A673 (cell line): Measurements from ENCODE around the gene ADGRD1. TPM values are rescaled to one million over a fixed set of nuclear protein-coding genes. Genes with fewer than 3 reads are reported as not detected.

Experiments
- BruUV-seq: library from RNA; stranded (reverse); fragments of 400-500 nt; replicated peaks from 2 replicates; lab custom pipeline; 2021; lab: Mats Ljungman, UMichigan
- CTCF ChIA-PET: fragments of 300-600 bp; sonication (Branson Sonifier 250); formaldehyde crosslinking; loops from one replicate; lab custom pipeline; 2022; ENCODE audit warnings: antibody characterized with exemption; lab: Charles Lee
- POLR2A ChIA-PET: fragments of 300-600 bp; sonication (Branson Sonifier 250); formaldehyde crosslinking; loops from one replicate; lab custom pipeline; 2022; ENCODE audit warnings: antibody characterized with exemption; ENCODE audit not compliant: low non-redundant PET; lab: Charles Lee
- DNase-seq: peaks from one replicate; pipeline ENCODE4 v3.0.0-alpha.2; 2015; ENCODE audit warnings: low spot score
- H3K27ac ChIP-seq: fragments of 200-600 bp; sonication (generic); 2 replicates; pipeline ENCODE4 v1.5.1; 2016; ENCODE audit warnings: mixed run types, low read depth, mild to moderate bottlenecking, mixed read lengths, antibody characterized with exemption, low read length; ENCODE audit not compliant: poor library complexity, severe bottlenecking
- H3K27me3 ChIP-seq: fragments of 200-600 bp; sonication (generic); replicated peaks from 2 replicates; pipeline ENCODE4 v1.6.1; 2017; ENCODE audit warnings: mixed run types, low read depth, mild to moderate bottlenecking, mixed read lengths, antibody characterized with exemption, low read length; ENCODE audit not compliant: insufficient read depth, poor library complexity
- H3K36me3 ChIP-seq: fragments of 200-600 bp; sonication (generic); 2 replicates; pipeline ENCODE4 v1.6.1; 2016; ENCODE audit warnings: mixed run types, mild to moderate bottlenecking, mixed read lengths, antibody characterized with exemption, low read length; ENCODE audit not compliant: insufficient read depth, poor library complexity, severe bottlenecking
- H3K4me1 ChIP-seq: fragments of 200-600 bp; sonication (generic); 2 replicates; pipeline ENCODE4 v1.6.1; 2017; ENCODE audit warnings: mixed run types, mild to moderate bottlenecking, mixed read lengths, antibody characterized with exemption, low read length; ENCODE audit not compliant: insufficient read depth, poor library complexity, severe bottlenecking
- H3K4me3 ChIP-seq: fragments of 200-600 bp; sonication (generic); 2 replicates; pipeline ENCODE4 v1.5.1; 2016; ENCODE audit warnings: low read depth, mixed run types, mild to moderate bottlenecking, mixed read lengths, low read length; ENCODE audit not compliant: poor library complexity, severe bottlenecking
- H3K9me3 ChIP-seq: fragments of 200-600 bp; sonication (generic); 2 replicates; pipeline ENCODE4 v1.6.1; 2016; ENCODE audit warnings: mixed run types, low read depth, mild to moderate bottlenecking, mixed read lengths, antibody characterized with exemption, low read length; ENCODE audit not compliant: poor library complexity, severe bottlenecking
- EZH2 ChIP-seq: fragments of 200-600 bp; sonication (generic); IDR thresholded peaks from 2 replicates; pipeline ENCODE4 v1.6.1; 2017; ENCODE audit warnings: borderline replicate concordance, low read depth, mild to moderate bottlenecking, mixed read lengths, antibody characterized with exemption, low read length; ENCODE audit not compliant: poor library complexity, severe bottlenecking
- intact Hi-C: fragments of 100-400 bp; cut with micrococcal nuclease; formaldehyde crosslinking; loops from one replicate; pipeline ENCODE4 v1.10.0; 2022; ENCODE audit not compliant: unreplicated experiment
- total RNA-seq: library from RNA; stranded (reverse); gene quantifications from 2 replicates; pipeline ENCODE4 v1.2.3, GENCODE V29; 2021
- TF ChIP-seq, protein P1 (sequence below): fragments of 300-800, 200-600 bp; sonication (generic); conservative IDR thresholded peaks from 2 replicates; pipeline ENCODE4 v1.5.1; 2017; ENCODE audit warnings: low read depth, mild to moderate bottlenecking, antibody characterized with exemption, low read length, moderate library complexity, mixed read lengths

ADGRD1 gene
- total RNA-seq, 1 experiment from 2014 or later: not detected

DNA sequence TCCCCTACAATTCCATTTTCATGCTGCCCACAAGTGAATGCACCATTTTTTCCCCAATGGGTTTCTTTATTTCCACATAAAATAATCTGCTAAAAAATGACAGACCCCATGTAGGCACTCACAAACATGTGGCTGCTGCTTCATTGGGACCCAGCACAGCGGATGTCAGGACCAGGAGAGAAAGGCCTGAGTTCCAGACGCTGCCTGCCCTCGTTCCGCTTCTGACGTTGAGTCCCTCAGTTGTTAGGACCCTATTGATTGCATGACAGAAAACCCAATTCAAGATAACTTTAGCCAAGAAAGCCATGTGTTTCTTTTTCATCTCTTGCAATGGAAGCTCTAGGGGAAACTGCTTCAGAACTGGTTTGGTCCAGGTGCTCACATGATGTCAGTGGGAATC, 34.6 kb downstream of the ADGRD1 start:
- no TSS peak for BruUV-seq

DNA sequence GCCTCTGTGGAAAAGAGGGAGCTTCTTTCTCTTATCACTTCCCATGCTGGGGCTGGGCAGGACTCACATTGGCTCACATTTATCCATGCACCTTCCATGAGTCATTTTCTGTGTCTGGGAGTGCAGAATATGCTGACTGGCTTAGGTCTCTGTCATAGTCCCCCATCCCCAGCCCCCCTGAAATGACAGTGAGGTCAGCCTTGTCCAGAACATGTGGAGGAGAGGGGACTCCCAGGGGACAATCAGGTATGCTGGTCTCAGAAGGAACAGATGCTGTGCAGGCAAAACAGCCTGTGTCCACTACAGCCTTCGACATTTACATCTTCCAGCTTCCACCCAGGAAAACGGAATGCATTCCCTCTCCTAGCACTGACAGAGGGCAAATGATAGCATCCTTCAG, 35.0 kb downstream of the ADGRD1 start:
- BruUV-seq: no TSS peak
- DNase-seq: no peak
- no peak overlapping the region for H3K27ac ChIP-seq

More for the DNA sequence above, 34.6 kb downstream of the ADGRD1 start:
- intact Hi-C loops: no loop called here
- no peak overlapping the region for H3K27ac ChIP-seq
- DNase-seq: no peak
- no peaks in the 10 kb centered on the region for H3K27me3 ChIP-seq
- CTCF ChIA-PET: no interaction called here
- no peaks in the 10 kb centered on the region for H3K9me3 ChIP-seq
- H3K4me1 ChIP-seq: peaks cover 7% of the 10 kb centered on the region
- no peak overlapping the region for H3K4me3 ChIP-seq
- no peaks in the 10 kb centered on the region for H3K36me3 ChIP-seq
- POLR2A ChIA-PET: no interaction called here
- no peak for TF ChIP-seq EZH2
- TF ChIP-seq, protein P1, sequence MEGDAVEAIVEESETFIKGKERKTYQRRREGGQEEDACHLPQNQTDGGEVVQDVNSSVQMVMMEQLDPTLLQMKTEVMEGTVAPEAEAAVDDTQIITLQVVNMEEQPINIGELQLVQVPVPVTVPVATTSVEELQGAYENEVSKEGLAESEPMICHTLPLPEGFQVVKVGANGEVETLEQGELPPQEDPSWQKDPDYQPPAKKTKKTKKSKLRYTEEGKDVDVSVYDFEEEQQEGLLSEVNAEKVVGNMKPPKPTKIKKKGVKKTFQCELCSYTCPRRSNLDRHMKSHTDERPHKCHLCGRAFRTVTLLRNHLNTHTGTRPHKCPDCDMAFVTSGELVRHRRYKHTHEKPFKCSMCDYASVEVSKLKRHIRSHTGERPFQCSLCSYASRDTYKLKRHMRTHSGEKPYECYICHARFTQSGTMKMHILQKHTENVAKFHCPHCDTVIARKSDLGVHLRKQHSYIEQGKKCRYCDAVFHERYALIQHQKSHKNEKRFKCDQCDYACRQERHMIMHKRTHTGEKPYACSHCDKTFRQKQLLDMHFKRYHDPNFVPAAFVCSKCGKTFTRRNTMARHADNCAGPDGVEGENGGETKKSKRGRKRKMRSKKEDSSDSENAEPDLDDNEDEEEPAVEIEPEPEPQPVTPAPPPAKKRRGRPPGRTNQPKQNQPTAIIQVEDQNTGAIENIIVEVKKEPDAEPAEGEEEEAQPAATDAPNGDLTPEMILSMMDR: no peak

DNA sequence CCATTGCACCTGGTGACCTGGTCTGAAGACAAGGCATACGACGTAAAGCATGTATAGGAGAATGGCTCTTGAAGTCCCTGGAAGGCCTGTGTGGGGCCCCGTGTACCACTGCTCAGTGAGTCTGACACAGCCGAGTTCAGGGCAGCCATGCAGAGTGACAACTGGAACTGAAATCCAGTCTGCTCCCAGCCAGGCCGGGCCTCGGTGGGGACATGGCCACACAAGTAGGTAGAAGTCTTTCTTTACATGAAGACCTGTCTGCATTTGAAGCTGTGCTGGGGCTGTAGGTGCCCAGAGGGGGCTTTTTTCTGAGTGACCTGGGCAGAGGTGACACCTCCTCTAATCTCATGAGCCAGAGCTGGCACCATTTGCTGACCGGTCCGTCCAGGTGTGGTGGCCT, 35.7 kb downstream of the ADGRD1 start:
- Histone ChIP-seq H3K27ac (no peak overlapping the region), H3K4me3 (no peak overlapping the region), H3K9me3 (no peaks in the 10 kb centered on the region), H3K4me1 (peaks cover 7% of the 10 kb centered on the region), H3K36me3 (no peaks in the 10 kb centered on the region), H3K27me3 (no peaks in the 10 kb centered on the region)
- ChIA-PET CTCF (no interaction called here), POLR2A (no interaction called here)
- intact Hi-C loops: no loop called here
- no TSS peak for BruUV-seq
- no peak for TF ChIP-seq EZH2
- TF ChIP-seq, protein P1: no peak
- DNase-seq: no peak

More for the DNA sequence above, 35.0 kb downstream of the ADGRD1 start:
- H3K27me3 ChIP-seq: no peaks in the 10 kb centered on the region
- H3K4me1 ChIP-seq: peaks cover 7% of the 10 kb centered on the region
- POLR2A ChIA-PET: no interaction called here
- no peak overlapping the region for H3K4me3 ChIP-seq
- H3K9me3 ChIP-seq: no peaks in the 10 kb centered on the region
- CTCF ChIA-PET: no interaction called here
- TF ChIP-seq, protein P1: no peak
- no peak for TF ChIP-seq EZH2
- no peaks in the 10 kb centered on the region for H3K36me3 ChIP-seq
- intact Hi-C loops: no loop called here
